H9 (cell line): ENCODE measurements around the gene SLMAP. TPM values are rescaled to one million over a fixed set of nuclear protein-coding genes. Genes with fewer than 3 reads are reported as not detected.
A peak's percentile ranks its signal among the peaks of the same experiment; 100 is the strongest.

Experiments used
- DNase-seq: peaks from one replicate; pipeline ENCODE4 v3.0.0-alpha.2; 2017
- H2AFZ ChIP-seq: one replicate; pipeline ENCODE4 v1.6.1; 2013; ENCODE audit warnings: mild to moderate bottlenecking, low read length, control low read depth, moderate library complexity
- H2AK5ac ChIP-seq: 2 replicates; pipeline ENCODE4 v1.6.1; 2013; ENCODE audit warnings: low read length, control low read depth, mixed read lengths; ENCODE audit not compliant: insufficient read length
- H2BK120ac ChIP-seq: one replicate; pipeline ENCODE4 v1.6.1; 2013; ENCODE audit warnings: low read depth, mild to moderate bottlenecking, low read length, control low read depth, inconsistent platforms; ENCODE audit not compliant: poor library complexity, severe bottlenecking
- H2BK12ac ChIP-seq: 2 replicates; pipeline ENCODE4 v1.6.1; 2013; ENCODE audit warnings: low read length, control low read depth, mixed read lengths, low read depth; ENCODE audit not compliant: insufficient read length
- H2BK15ac ChIP-seq: 2 replicates; pipeline ENCODE4 v1.6.1; 2013; ENCODE audit warnings: low read depth, low read length, control low read depth
- H2BK20ac ChIP-seq: one replicate; pipeline ENCODE4 v1.6.1; 2013; ENCODE audit warnings: low read depth, mild to moderate bottlenecking, low read length, control low read depth, inconsistent platforms; ENCODE audit not compliant: poor library complexity, severe bottlenecking
- H2BK5ac ChIP-seq: 2 replicates; pipeline ENCODE4 v1.6.1; 2013; ENCODE audit warnings: low read length, control low read depth, mixed read lengths; ENCODE audit not compliant: insufficient read length
- H3K14ac ChIP-seq: 2 replicates; pipeline ENCODE4 v1.6.1; 2013; ENCODE audit warnings: low read length, control low read depth; ENCODE audit not compliant: insufficient read depth
- H3K18ac ChIP-seq: 2 replicates; pipeline ENCODE4 v1.6.1; 2013; ENCODE audit warnings: low read depth, mild to moderate bottlenecking, mixed read lengths, low read length, control low read depth; ENCODE audit not compliant: insufficient read length
- H3K23ac ChIP-seq: 2 replicates; pipeline ENCODE4 v1.6.1; 2013; ENCODE audit warnings: low read length, control low read depth, mixed read lengths, low read depth; ENCODE audit not compliant: insufficient read length
- H3K23me2 ChIP-seq: 2 replicates; pipeline ENCODE4 v1.6.1; 2013; ENCODE audit warnings: low read depth, mild to moderate bottlenecking, mixed read lengths, low read length, control low read depth; ENCODE audit not compliant: insufficient read length, poor library complexity, severe bottlenecking
- H3K27ac ChIP-seq: 2 replicates; pipeline ENCODE4 v1.5.1; 2013; ENCODE audit warnings: low read length, control low read depth, mixed read lengths, low read depth; ENCODE audit not compliant: insufficient read length
- H3K27me3 ChIP-seq: 2 replicates; pipeline ENCODE4 v1.6.1; 2013; ENCODE audit warnings: low read length, control low read depth, inconsistent platforms; ENCODE audit not compliant: insufficient read depth
- H3K4ac ChIP-seq: 2 replicates; pipeline ENCODE4 v1.6.1; 2013; ENCODE audit warnings: low read depth, mild to moderate bottlenecking, control low read depth, inconsistent platforms, low read length, moderate library complexity
- H3K4me1 ChIP-seq: 2 replicates; pipeline ENCODE4 v1.6.1; 2013; ENCODE audit warnings: low read length, control low read depth, inconsistent platforms; ENCODE audit not compliant: insufficient read depth
- H3K4me2 ChIP-seq: 2 replicates; pipeline ENCODE4 v1.6.1; 2013; ENCODE audit warnings: low read length, control low read depth, mixed read lengths; ENCODE audit not compliant: insufficient read length, insufficient read depth
- H3K56ac ChIP-seq: 2 replicates; pipeline ENCODE4 v1.6.1; 2013; ENCODE audit warnings: low read depth, mild to moderate bottlenecking, mixed read lengths, low read length, control low read depth; ENCODE audit not compliant: insufficient read length
- H3K79me1 ChIP-seq: 2 replicates; pipeline ENCODE4 v1.6.1; 2013; ENCODE audit warnings: low read depth, mild to moderate bottlenecking, moderate library complexity, low read length, control low read depth, inconsistent platforms; ENCODE audit not compliant: insufficient read depth, poor library complexity, severe bottlenecking
- H3K79me2 ChIP-seq: 2 replicates; pipeline ENCODE4 v1.6.1; 2013; ENCODE audit warnings: low read length, control low read depth, inconsistent platforms; ENCODE audit not compliant: insufficient read depth
- H3K9ac ChIP-seq: 2 replicates; pipeline ENCODE4 v1.6.1; 2013; ENCODE audit warnings: low read length, control low read depth, mixed read lengths; ENCODE audit not compliant: insufficient read length; ENCODE audit errors: extremely low read depth
- H3K9me3 ChIP-seq: one replicate; pipeline ENCODE4 v1.6.1; 2013; ENCODE audit warnings: low read depth, low read length, inconsistent platforms; ENCODE audit not compliant: control insufficient read depth
- H3T11ph ChIP-seq: one replicate; pipeline ENCODE4 v1.6.1; 2013; ENCODE audit warnings: mild to moderate bottlenecking, low read length, control low read depth, inconsistent platforms
- H4K20me1 ChIP-seq: one replicate; pipeline ENCODE4 v1.6.1; 2013; ENCODE audit not compliant: control insufficient read depth, insufficient read length, insufficient read depth
- H4K5ac ChIP-seq: 2 replicates; pipeline ENCODE4 v1.6.1; 2013; ENCODE audit warnings: low read depth, mild to moderate bottlenecking, mixed read lengths, low read length, control low read depth; ENCODE audit not compliant: insufficient read length
- H4K8ac ChIP-seq: replicated peaks from 2 replicates; pipeline ENCODE4 v1.6.1; 2013; ENCODE audit warnings: low read length, control low read depth, mixed read lengths, low read depth; ENCODE audit not compliant: insufficient read length
- H4K91ac ChIP-seq: 2 replicates; pipeline ENCODE4 v1.6.1; 2013; ENCODE audit warnings: low read depth, mild to moderate bottlenecking, moderate library complexity, mixed read lengths, low read length, control low read depth; ENCODE audit not compliant: insufficient read length
- H3K27ac Mint-ChIP-seq, 3 experiments: 2 replicates in 2 of 3; 3 replicates in 1 of 3; pipeline ENCODE4 v1.8.0; 2020 to 2021; ENCODE audit warnings: mixed read lengths in 3 of 3, mild to moderate bottlenecking in 1 of 3, moderate library complexity in 1 of 3
- H3K27me3 Mint-ChIP-seq: 2 replicates; pipeline ENCODE4 v1.8.0; 2021; ENCODE audit warnings: low read depth, mild to moderate bottlenecking, moderate library complexity, mixed read lengths
- H3K36me3 Mint-ChIP-seq, 3 experiments: 2 replicates in 2 of 3; 3 replicates in 1 of 3; pipeline ENCODE4 v1.8.0; 2020 to 2021; ENCODE audit warnings: low read depth in 3 of 3, mixed read lengths in 3 of 3; ENCODE audit not compliant: insufficient read depth in 1 of 3
- H3K4me1 Mint-ChIP-seq, 2 experiments: 2 replicates each; pipeline ENCODE4 v1.8.0; 2020; ENCODE audit warnings: mixed read lengths in 2 of 2
- H3K4me3 Mint-ChIP-seq, 2 experiments: 2 replicates in 1 of 2; 3 replicates in 1 of 2; pipeline ENCODE4 v1.8.0; 2020 to 2021; ENCODE audit warnings: mild to moderate bottlenecking in 2 of 2, mixed read lengths in 2 of 2, moderate library complexity in 1 of 2
- H3K9me3 Mint-ChIP-seq, 2 experiments: 2 replicates in 1 of 2; 3 replicates in 1 of 2; pipeline ENCODE4 v1.8.0; 2020; ENCODE audit warnings: mild to moderate bottlenecking in 2 of 2, mixed read lengths in 2 of 2, moderate library complexity in 1 of 2
- CTCF ChIP-seq: fragments of 200-600 bp; sonication (generic); conservative IDR thresholded peaks from 3 replicates; pipeline ENCODE4 v1.8.0; 2021; ENCODE audit warnings: antibody characterized with exemption, mild to moderate bottlenecking
- total RNA-seq: library from RNA; stranded (reverse); gene quantifications from 2 replicates; pipeline ENCODE4 v1.2.1, GENCODE V29; 2021

Gene SLMAP
- total RNA-seq, 1 experiment from 2014 or later, result 65.1 TPM

GRCh38 chr3:57816471-57817095, 60.5 kb downstream of the SLMAP start:
- no peak overlapping the region for H3K14ac ChIP-seq
- H4K8ac ChIP-seq, result no peak overlapping the region
- Mint-ChIP-seq H3K27ac (peak overlapping the region; percentile 1 to 13 (median 5); a peak in 5 of 7 replicates), H3K4me3 (no peak overlapping the region), H3K9me3 (no peaks in the 10 kb centered on the region), H3K4me1 (peaks cover 13 to 15% of the 10 kb centered on the region in 2 experiments), H3K27me3 (no peaks in the 10 kb centered on the region), H3K36me3 (no peaks in the 10 kb centered on the region)
- no peak overlapping the region for H3K4me2 ChIP-seq
- H2BK12ac ChIP-seq, result no peak overlapping the region
- H3K18ac ChIP-seq, result no peak overlapping the region
- H2AK5ac ChIP-seq, result no peak overlapping the region
- no peak overlapping the region for H3K4ac ChIP-seq
- no peak overlapping the region for H3K56ac ChIP-seq
- H4K5ac ChIP-seq, result no peak overlapping the region
- H3T11ph ChIP-seq, result no peak overlapping the region
- no peak overlapping the region for H3K9ac ChIP-seq
- H2BK5ac ChIP-seq, result no peak overlapping the region
- no peaks in the 10 kb centered on the region for H3K23me2 ChIP-seq
- no peak overlapping the region for H2AFZ ChIP-seq
- no peak overlapping the region for H2BK20ac ChIP-seq
- peaks cover 6% of the 10 kb centered on the region for H3K79me1 ChIP-seq
- no peak overlapping the region for H3K23ac ChIP-seq
- DNase-seq, result no peak
- H2BK120ac ChIP-seq, result no peak overlapping the region
- no peaks in the 10 kb centered on the region for H3K9me3 ChIP-seq
- no peaks in the 10 kb centered on the region for H4K20me1 ChIP-seq
- no peak for TF ChIP-seq CTCF
- no peak overlapping the region for H4K91ac ChIP-seq
- H2BK15ac ChIP-seq, result no peak overlapping the region
- H3K27ac ChIP-seq, result no peak overlapping the region
- H3K27me3 ChIP-seq, result no peaks in the 10 kb centered on the region
- H3K79me2 ChIP-seq, result peaks cover 9% of the 10 kb centered on the region; the same call in 1 of the 2 replicates
- peaks cover 2% of the 10 kb centered on the region; the same call in 1 of the 2 replicates for H3K4me1 ChIP-seq
